22Rv1 (cell line): ENCODE data around the gene KRT86.

Experiments used
- ZFX ChIP-seq: fragments of 450-650 bp; IDR thresholded peaks from 2 replicates; pipeline ENCODE4 v1.6.1; 2017; ENCODE audit warnings: antibody characterized with exemption, borderline replicate concordance
- TF ChIP-seq, protein P1 (sequence below): fragments of 450-650 bp; IDR thresholded peaks from 2 replicates; pipeline ENCODE4 v1.5.1; 2017; ENCODE audit warnings: mild to moderate bottlenecking

DNA sequence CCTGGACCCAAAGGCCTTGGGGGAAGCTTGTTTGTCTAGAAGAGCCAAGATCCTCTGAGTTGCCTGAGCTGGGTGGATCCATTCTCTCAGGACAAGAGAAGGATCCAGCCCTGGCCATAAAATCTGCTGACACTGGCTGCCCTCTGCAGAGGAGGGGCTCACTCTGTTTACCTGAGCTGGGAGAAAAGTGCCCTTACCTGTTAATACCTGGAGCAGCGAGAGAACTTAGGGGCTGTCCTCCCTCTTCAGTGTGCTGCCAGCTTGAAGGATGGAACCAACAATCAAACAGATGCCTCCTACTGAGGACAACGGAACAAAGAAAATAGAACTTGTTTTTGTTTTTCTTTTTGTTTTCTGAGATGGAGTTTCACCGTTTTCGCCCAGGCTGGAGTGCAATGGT, 48.7 kb upstream of the KRT86 start:
- TF ChIP-seq, protein P1, sequence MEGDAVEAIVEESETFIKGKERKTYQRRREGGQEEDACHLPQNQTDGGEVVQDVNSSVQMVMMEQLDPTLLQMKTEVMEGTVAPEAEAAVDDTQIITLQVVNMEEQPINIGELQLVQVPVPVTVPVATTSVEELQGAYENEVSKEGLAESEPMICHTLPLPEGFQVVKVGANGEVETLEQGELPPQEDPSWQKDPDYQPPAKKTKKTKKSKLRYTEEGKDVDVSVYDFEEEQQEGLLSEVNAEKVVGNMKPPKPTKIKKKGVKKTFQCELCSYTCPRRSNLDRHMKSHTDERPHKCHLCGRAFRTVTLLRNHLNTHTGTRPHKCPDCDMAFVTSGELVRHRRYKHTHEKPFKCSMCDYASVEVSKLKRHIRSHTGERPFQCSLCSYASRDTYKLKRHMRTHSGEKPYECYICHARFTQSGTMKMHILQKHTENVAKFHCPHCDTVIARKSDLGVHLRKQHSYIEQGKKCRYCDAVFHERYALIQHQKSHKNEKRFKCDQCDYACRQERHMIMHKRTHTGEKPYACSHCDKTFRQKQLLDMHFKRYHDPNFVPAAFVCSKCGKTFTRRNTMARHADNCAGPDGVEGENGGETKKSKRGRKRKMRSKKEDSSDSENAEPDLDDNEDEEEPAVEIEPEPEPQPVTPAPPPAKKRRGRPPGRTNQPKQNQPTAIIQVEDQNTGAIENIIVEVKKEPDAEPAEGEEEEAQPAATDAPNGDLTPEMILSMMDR: no peak
- TF ChIP-seq ZFX: no peak
